H1 (cell line): ENCODE results near the gene TMX3. TPM values are rescaled to one million over a fixed set of nuclear protein-coding genes. Genes with fewer than 3 reads are reported as not detected.

Experiments
- CTCF ChIA-PET: fragments of 300-600 bp; sonication (Branson Sonifier 250); formaldehyde crosslinking; loops from one replicate; lab custom pipeline; 2021; ENCODE audit not compliant: partially characterized antibody; lab: Charles Lee
- POLR2A ChIA-PET: fragments of 300-600 bp; sonication (Branson Sonifier 250); formaldehyde crosslinking; loops from one replicate; lab custom pipeline; 2021; ENCODE audit warnings: inconsistent platforms; ENCODE audit not compliant: partially characterized antibody; lab: Charles Lee
- DNase-seq, 2 experiments: peaks; one replicate each; pipeline versions ENCODE4 v3.0.0 to v3.0.0-alpha.2; 2010 to 2022; ENCODE audit warnings: low spot score in 2 of 2, low read depth in 1 of 2, mixed read lengths in 1 of 2
- FAIRE-seq: peaks from 2 replicates; lab custom pipeline; 2011; peaks lifted over from hg19 to GRCh38; lab: Jason Lieb, UNC
- H2AFZ ChIP-seq: 2 replicates; pipeline ENCODE4 v1.8.1; 2012; ENCODE audit warnings: low read length, inconsistent platforms
- H2AK5ac ChIP-seq: 2 replicates; pipeline ENCODE4 v1.6.1; 2013; ENCODE audit warnings: low read depth, low read length
- H2BK120ac ChIP-seq: replicated peaks from 2 replicates; pipeline ENCODE3; 2013; ENCODE audit warnings: low read depth, low read length, inconsistent platforms
- H2BK12ac ChIP-seq: 2 replicates; pipeline ENCODE4 v1.6.1; 2013; ENCODE audit warnings: low read depth, low read length
- H2BK15ac ChIP-seq: 2 replicates; pipeline ENCODE4 v1.6.1; 2013; ENCODE audit warnings: low read length
- H2BK20ac ChIP-seq: 2 replicates; pipeline ENCODE4 v1.6.1; 2013; ENCODE audit warnings: low read length
- H2BK5ac ChIP-seq: 2 replicates; pipeline ENCODE4 v1.6.1; 2013; ENCODE audit warnings: low read depth, low read length
- H3K14ac ChIP-seq: 2 replicates; pipeline ENCODE4 v1.6.1; 2013; ENCODE audit warnings: inconsistent platforms; ENCODE audit not compliant: insufficient read length
- H3K18ac ChIP-seq: 2 replicates; pipeline ENCODE4 v1.6.1; 2013; ENCODE audit warnings: low read length; ENCODE audit errors: extremely low read depth
- H3K23ac ChIP-seq: 2 replicates; pipeline ENCODE4 v1.6.1; 2013; ENCODE audit warnings: inconsistent platforms; ENCODE audit not compliant: insufficient read length
- H3K23me2 ChIP-seq: 2 replicates; pipeline ENCODE4 v1.6.1; 2013; ENCODE audit warnings: low read depth, low read length
- H3K27ac ChIP-seq: 2 replicates; pipeline ENCODE4 v1.6.1; 2011; ENCODE audit warnings: low read depth, low read length, inconsistent platforms
- H3K27me3 ChIP-seq, 4 experiments: replicated peaks in 1 of 4; 1 replicate in 1 of 4; 2 replicates in 3 of 4; pipeline versions ENCODE4 v1.6.1 to v1.8.1; 2011 to 2013; ENCODE audit warnings: low read length in 3 of 4, mild to moderate bottlenecking in 3 of 4, inconsistent platforms in 2 of 4, mixed read lengths in 2 of 4, moderate library complexity in 1 of 4; ENCODE audit not compliant: control insufficient read depth in 3 of 4, insufficient read depth in 3 of 4; ENCODE audit errors: extremely low read depth in 1 of 4
- H3K36me3 ChIP-seq, 4 experiments: 2 replicates each; pipeline versions ENCODE4 v1.6.1 to v1.8.1; 2011 to 2013; ENCODE audit warnings: mild to moderate bottlenecking in 4 of 4, low read length in 3 of 4, moderate library complexity in 2 of 4, control low read depth in 1 of 4, inconsistent platforms in 1 of 4; ENCODE audit not compliant: insufficient read depth in 4 of 4, control insufficient read depth in 2 of 4
- H3K4ac ChIP-seq: replicated peaks from 2 replicates; pipeline ENCODE3; 2013; ENCODE audit warnings: low read length, low read depth, mixed read lengths, inconsistent platforms; ENCODE audit not compliant: insufficient read length
- H3K4me1 ChIP-seq, 4 experiments: replicated peaks in 1 of 4; 1 replicate in 1 of 4; 2 replicates in 3 of 4; pipeline versions ENCODE4 v1.6.1 to v1.8.1; 2011 to 2013; ENCODE audit warnings: low read length in 3 of 4, inconsistent platforms in 2 of 4, mixed read lengths in 1 of 4; ENCODE audit not compliant: insufficient read depth in 4 of 4, control insufficient read depth in 3 of 4
- H3K4me2 ChIP-seq, 2 experiments: 2 replicates each; pipeline versions ENCODE4 v1.6.1 to v1.8.1; 2011 to 2013; ENCODE audit warnings: low read depth in 2 of 2, low read length in 2 of 2, control low read depth in 1 of 2, inconsistent platforms in 1 of 2, mild to moderate bottlenecking in 1 of 2; ENCODE audit not compliant: insufficient read depth in 1 of 2
- H3K4me3 ChIP-seq, 4 experiments: fragments of 200-600, 300-600 bp in 1 of 4; sonication (generic), shearing (Covaris generic), sonication (Bioruptor Twin) in 1 of 4; 2 replicates each; pipeline versions ENCODE4 v1.5.1 to v1.8.1; 2011 to 2016; ENCODE audit warnings: low read length in 4 of 4, low read depth in 3 of 4, control low read depth in 2 of 4, inconsistent platforms in 2 of 4, mild to moderate bottlenecking in 2 of 4, mixed read lengths in 1 of 4, moderate library complexity in 1 of 4; ENCODE audit not compliant: insufficient read depth in 2 of 4; ENCODE audit errors: extremely low read depth in 1 of 4
- H3K56ac ChIP-seq: replicated peaks from 2 replicates; pipeline ENCODE3; 2013; ENCODE audit warnings: low read depth, mild to moderate bottlenecking, mixed read lengths, low read length, inconsistent platforms; ENCODE audit not compliant: insufficient read length
- H3K79me1 ChIP-seq: 2 replicates; pipeline ENCODE4 v1.6.1; 2013; ENCODE audit warnings: low read depth, low read length, control low read depth
- H3K79me2 ChIP-seq, 2 experiments: 2 replicates each; pipeline versions ENCODE4 v1.6.1 to v1.8.1; 2012 to 2013; ENCODE audit warnings: low read length in 2 of 2, mild to moderate bottlenecking in 2 of 2, inconsistent platforms in 1 of 2; ENCODE audit not compliant: insufficient read depth in 2 of 2, control insufficient read depth in 1 of 2
- H3K9ac ChIP-seq, 4 experiments: replicated peaks in 1 of 4; 1 replicate in 1 of 4; 2 replicates in 3 of 4; pipeline versions ENCODE4 v1.6.1 to v1.8.1; 2011 to 2013; ENCODE audit warnings: low read depth in 3 of 4, low read length in 3 of 4, control low read depth in 2 of 4, mild to moderate bottlenecking in 2 of 4, moderate library complexity in 2 of 4, inconsistent platforms in 1 of 4; ENCODE audit errors: extremely low read depth in 1 of 4
- H3K9me3 ChIP-seq, 2 experiments: 2 replicates each; pipeline versions ENCODE4 v1.6.1 to v1.8.1; 2012 to 2013; ENCODE audit warnings: mild to moderate bottlenecking in 2 of 2, moderate library complexity in 2 of 2, control low read depth in 1 of 2, inconsistent platforms in 1 of 2, low read depth in 1 of 2, low read length in 1 of 2, mixed read lengths in 1 of 2; ENCODE audit not compliant: insufficient read depth in 2 of 2
- H4K20me1 ChIP-seq, 2 experiments: replicated peaks in 1 of 2; 2 replicates each; pipeline versions ENCODE3 to v1.8.1; 2011 to 2013; ENCODE audit warnings: inconsistent platforms in 2 of 2, low read length in 2 of 2, mild to moderate bottlenecking in 1 of 2; ENCODE audit not compliant: insufficient read depth in 2 of 2, control insufficient read depth in 1 of 2
- H4K5ac ChIP-seq: 2 replicates; pipeline ENCODE4 v1.6.1; 2013; ENCODE audit warnings: low read length, low read depth, mixed read lengths, inconsistent platforms; ENCODE audit not compliant: insufficient read length
- H4K8ac ChIP-seq: 2 replicates; pipeline ENCODE4 v1.8.0; 2013; ENCODE audit warnings: mild to moderate bottlenecking, moderate library complexity, low read length, inconsistent platforms; ENCODE audit not compliant: insufficient read depth; ENCODE audit errors: extremely low read depth
- H4K91ac ChIP-seq: replicated peaks from 2 replicates; pipeline ENCODE3; 2013; ENCODE audit warnings: low read length, mixed read lengths, inconsistent platforms; ENCODE audit not compliant: insufficient read length
- EGR1 ChIP-seq: IDR thresholded peaks from 2 replicates; pipeline ENCODE4 v1.6.1; 2011; ENCODE audit warnings: low read depth, low read length, borderline replicate concordance
- NRF1 ChIP-seq: IDR thresholded peaks from 2 replicates; pipeline ENCODE4 v1.6.1; 2011; ENCODE audit warnings: mild to moderate bottlenecking, low read depth, low read length, improper control_type of control experiment
- RAD21 ChIP-seq, 2 experiments: IDR thresholded peaks in 1 of 2; conservative IDR thresholded peaks in 1 of 2; 2 replicates each; pipeline ENCODE4 v1.6.1; 2011; ENCODE audit warnings: low read depth in 2 of 2, low read length in 2 of 2, improper control_type of control experiment in 1 of 2, inconsistent platforms in 1 of 2, mild to moderate bottlenecking in 1 of 2, moderate library complexity in 1 of 2
- TAF1 ChIP-seq: IDR thresholded peaks from 2 replicates; pipeline ENCODE4 v1.6.1; 2011; ENCODE audit warnings: mild to moderate bottlenecking, low read depth, low read length
- ZNF274 ChIP-seq: IDR thresholded peaks from 2 replicates; pipeline ENCODE4 v1.7.0; 2012; ENCODE audit warnings: low read length, borderline replicate concordance; ENCODE audit errors: extremely low read depth
- WGBS, 2 experiments: shearing (Covaris generic) in 1 of 2; methylation state at CpG; one replicate each; pipeline versions ENCODE4 v1.1.6 to v1.1.7; 2013 to 2015; ENCODE audit warnings: low lambda C conversion rate in 2 of 2, mixed read lengths in 2 of 2, inconsistent platforms in 1 of 2, low coverage in 1 of 2, missing lambda C conversion rate in 1 of 2; ENCODE audit not compliant: insufficient replicate concordance in 2 of 2, insufficient coverage in 1 of 2, insufficient read length in 1 of 2; ENCODE audit errors: extremely low coverage in 1 of 2, missing lambda C conversion rate in 1 of 2; 5-methylcytosine and 5-hydroxymethylcytosine counted together
- polyA plus RNA-seq, 7 experiments: library from polyadenylated mRNA; depleted of rRNA in 3 of 7; stranded (reverse) in 5 of 7; unstranded in 2 of 7; fragments of >200 nt in 5 of 7; fragments of 200-250 nt in 2 of 7; gene quantifications; 1 replicate in 5 of 7; 2 replicates in 1 of 7; 4 replicates in 1 of 7; pipeline versions ENCODE4 v1.2.1 to v1.2.3, GENCODE V29; 2011 to 2013; ENCODE audit warnings: missing spikeins in 2 of 7, mixed read lengths in 2 of 7
- total RNA-seq: library from RNA; stranded (reverse); fragmentation: NEBNext Ultra II Directional; extraction: Animal tissue kit (Norgen Biotek cat#: 25700); gene quantifications from 2 replicates; pipeline ENCODE4 v1.2.1, GENCODE V29; 2021
- TF ChIP-seq, protein P1 (sequence below), 3 experiments: IDR thresholded peaks; 1 replicate in 2 of 3; 2 replicates in 1 of 3; pipeline versions ENCODE4 v1.5.1 to v1.6.1; 2011; ENCODE audit warnings: low read length in 3 of 3, mild to moderate bottlenecking in 3 of 3, inconsistent platforms in 2 of 3, low read depth in 1 of 3, moderate library complexity in 1 of 3; ENCODE audit not compliant: insufficient read depth in 1 of 3; ENCODE audit errors: control extremely low read depth in 1 of 3

The TMX3 gene
- total and polyA plus RNA-seq, 2 of the 8 experiments (the other 6 are each of a cell fraction or from before 2014, with no cell fraction given), result 12.6 to 29.0 TPM

DNA sequence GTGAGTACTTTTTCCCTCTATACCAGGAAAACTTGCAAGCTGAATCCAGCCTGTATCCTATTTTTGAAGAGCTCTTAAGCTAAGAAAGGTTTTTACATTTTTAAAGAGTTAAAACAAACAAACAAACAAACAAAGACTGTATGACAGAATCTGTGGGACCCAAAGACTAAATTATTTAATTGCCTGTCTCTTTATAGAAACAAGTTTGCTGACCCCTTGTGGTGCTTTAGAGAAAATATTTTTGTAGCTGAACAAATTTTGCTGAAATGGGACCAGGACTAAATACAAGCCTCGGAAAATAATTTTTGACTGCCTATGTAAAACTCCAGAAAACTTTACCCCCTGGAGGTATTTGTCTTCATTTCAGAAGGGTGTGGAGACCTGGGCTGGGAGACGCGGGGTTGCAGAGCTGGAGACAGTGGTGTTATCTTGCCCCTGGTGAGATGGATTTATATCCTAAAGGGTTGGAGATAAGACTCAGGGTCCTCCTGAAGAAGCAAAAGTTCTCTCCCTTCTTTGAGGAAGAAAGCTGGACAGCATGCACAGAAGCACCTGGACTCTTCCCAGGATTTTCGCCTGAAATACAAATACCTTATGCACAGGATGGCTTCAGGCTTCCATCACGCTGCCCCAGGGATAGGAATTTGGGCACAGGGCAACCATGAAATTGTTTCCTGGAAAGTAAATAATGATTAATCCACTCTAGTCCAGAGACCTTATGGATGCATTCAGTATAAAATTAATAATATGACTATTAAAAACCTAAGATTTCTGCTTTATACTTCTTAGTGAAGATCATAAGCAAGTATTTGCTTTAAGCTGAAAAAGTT, 54.3 kb downstream of the TMX3 start:
- 83% methylated on average over 5 of the region's 5 CpGs; no CpG with 5 or more reads in 1 of the 2 experiments for WGBS, 2 experiments
- H4K91ac ChIP-seq, result no peak overlapping the region
- no peak overlapping the region for H2BK5ac ChIP-seq
- H3K56ac ChIP-seq, result no peak overlapping the region
- H3K18ac ChIP-seq, result no peak overlapping the region
- no peak for TF ChIP-seq TAF1
- TF ChIP-seq ZNF274, result no peak
- no peak for TF ChIP-seq EGR1
- peak; percentile 65 to 70 for TF ChIP-seq RAD21 (IDR thresholded peaks at IDR 0.05 in 1 of 2, conservative IDR thresholded peaks at IDR 0.05 in 1 of 2; ENCODE audit: low read depth in 2 of 2, low read length in 2 of 2)
- TF ChIP-seq NRF1, result no peak
- TF ChIP-seq, protein P1, sequence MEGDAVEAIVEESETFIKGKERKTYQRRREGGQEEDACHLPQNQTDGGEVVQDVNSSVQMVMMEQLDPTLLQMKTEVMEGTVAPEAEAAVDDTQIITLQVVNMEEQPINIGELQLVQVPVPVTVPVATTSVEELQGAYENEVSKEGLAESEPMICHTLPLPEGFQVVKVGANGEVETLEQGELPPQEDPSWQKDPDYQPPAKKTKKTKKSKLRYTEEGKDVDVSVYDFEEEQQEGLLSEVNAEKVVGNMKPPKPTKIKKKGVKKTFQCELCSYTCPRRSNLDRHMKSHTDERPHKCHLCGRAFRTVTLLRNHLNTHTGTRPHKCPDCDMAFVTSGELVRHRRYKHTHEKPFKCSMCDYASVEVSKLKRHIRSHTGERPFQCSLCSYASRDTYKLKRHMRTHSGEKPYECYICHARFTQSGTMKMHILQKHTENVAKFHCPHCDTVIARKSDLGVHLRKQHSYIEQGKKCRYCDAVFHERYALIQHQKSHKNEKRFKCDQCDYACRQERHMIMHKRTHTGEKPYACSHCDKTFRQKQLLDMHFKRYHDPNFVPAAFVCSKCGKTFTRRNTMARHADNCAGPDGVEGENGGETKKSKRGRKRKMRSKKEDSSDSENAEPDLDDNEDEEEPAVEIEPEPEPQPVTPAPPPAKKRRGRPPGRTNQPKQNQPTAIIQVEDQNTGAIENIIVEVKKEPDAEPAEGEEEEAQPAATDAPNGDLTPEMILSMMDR (IDR thresholded peaks at IDR 0.05; ENCODE audit: control extremely low read depth in 1 of 3, insufficient read depth in 1 of 3, low read depth in 1 of 3, low read length in 3 of 3), result peak in 2 of 3 experiments; percentile 17 to 40; a peak in 2 of 4 replicates
- TF ChIP-seq, all 59 proteins: peak for 2
- H2BK120ac ChIP-seq, result no peak overlapping the region
- no peak overlapping the region for H3K4me2 ChIP-seq
- H4K20me1 ChIP-seq, result no peaks in the 10 kb centered on the region
- H3K36me3 ChIP-seq, result no peaks in the 10 kb centered on the region
- no peak overlapping the region for H2AFZ ChIP-seq
- no peak overlapping the region for H3K4ac ChIP-seq
- H3K4me1 ChIP-seq, result no peaks in the 10 kb centered on the region
- ChIA-PET CTCF (interaction anchor here (0.5 to 3.5 kb wide), 31 partner anchors 8 to 1836 kb away, joined by 3 to 23 read pairs (median 3); partner anchors contain the start of gene DSEL), POLR2A (no interaction called here)
- no peak overlapping the region for H3K14ac ChIP-seq
- H3K9me3 ChIP-seq, result no peaks in the 10 kb centered on the region
- no peak overlapping the region for H3K9ac ChIP-seq
- no peaks in the 10 kb centered on the region for H3K27me3 ChIP-seq
- FAIRE-seq, result no peak
- H3K4me3 ChIP-seq, result no peak overlapping the region
- no peaks in the 10 kb centered on the region for H3K79me2 ChIP-seq
- H3K23ac ChIP-seq, result no peak overlapping the region
- H3K79me1 ChIP-seq, result no peaks in the 10 kb centered on the region
- H3K27ac ChIP-seq, result no peak overlapping the region
- H4K8ac ChIP-seq, result no peak overlapping the region; the same call in 1 of the 2 replicates
- no peaks in the 10 kb centered on the region for H3K23me2 ChIP-seq
- H2AK5ac ChIP-seq, result no peak overlapping the region
- no peak overlapping the region for H2BK20ac ChIP-seq
- no peak overlapping the region for H4K5ac ChIP-seq
- H2BK12ac ChIP-seq, result no peak overlapping the region
- H2BK15ac ChIP-seq, result no peak overlapping the region
- DNase-seq, result no peak
